ENCODE measurements around the gene LCNL1.

GRCh38 chr9:136949817-136950655 is 32.8 kb upstream of the LCNL1 start:
- no peak; the same call in 1 of the 2 replicates for TF ChIP-seq CTCF (conservative IDR thresholded peaks at IDR 0.05)
- TF ChIP-seq EZH2 (IDR thresholded peaks at IDR 0.05; ENCODE audit: low read depth): no peak
